Activated CD4-positive, CD25-positive, alpha-beta regulatory T cell (primary cell): Measurements from ENCODE around the gene RIPPLY3.
"Not testable (repeated sequence)": the region's sequence is repeated elsewhere in the genome, so short reads cannot be mapped to it uniquely, and the experiment has no call there.

Experiments used
- DNase-seq, 4 experiments: peaks; one replicate each; lab custom pipeline; 2025; lab: John Stamatoyannopoulos, UW

Gene RIPPLY3

GRCh38 chr21:37017951-37018679 lies 11.6 kb downstream of the RIPPLY3 start:
- DNase-seq = no peak

GRCh38 chr21:37026499-37026898 lies 20.0 kb downstream of the RIPPLY3 start:
- no peak for DNase-seq

- DNase-seq = no peak
These were observed 22.1 kb downstream of the RIPPLY3 start for GRCh38 chr21:37028570-37028969.

DNA sequence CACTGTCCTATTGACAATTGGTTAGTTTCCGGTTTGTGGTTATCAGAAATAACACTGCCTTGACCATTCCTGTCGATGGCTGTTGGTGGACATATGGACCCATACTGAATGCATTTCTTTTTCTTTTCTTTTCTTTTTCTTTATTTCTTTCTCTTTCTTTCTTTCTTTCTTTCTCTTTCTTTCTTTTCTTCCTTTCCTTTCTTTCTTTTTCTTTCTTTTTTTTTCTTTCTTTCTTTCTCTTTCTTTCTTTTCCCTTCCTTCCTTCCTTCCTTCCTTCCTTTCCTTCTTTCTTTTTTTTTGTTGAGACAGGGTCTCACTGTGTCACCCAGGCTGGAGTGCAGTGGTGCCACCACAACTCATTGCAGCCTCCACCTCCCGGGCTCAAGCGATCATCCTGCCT lies 24.4 kb downstream of the RIPPLY3 start:
- DNase-seq = no peak

DNA sequence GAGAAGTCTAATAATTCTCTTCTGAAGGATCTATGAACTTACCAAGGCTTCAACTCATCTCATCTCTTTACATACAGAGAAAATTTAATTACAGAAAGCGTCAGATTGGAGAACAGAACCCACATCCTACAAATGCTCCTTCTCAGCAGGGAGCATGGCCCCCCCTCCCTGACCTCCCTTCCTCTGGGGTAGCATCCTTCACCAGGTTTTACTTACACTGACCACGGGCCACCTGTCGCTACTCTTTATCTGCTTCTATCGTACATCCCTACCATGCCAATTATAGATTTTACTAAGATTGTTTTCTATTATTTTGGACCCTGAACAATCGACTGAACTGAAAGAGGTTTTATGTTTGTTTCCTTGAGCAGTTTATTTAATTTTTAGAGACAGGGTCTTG lies 25.8 kb downstream of the RIPPLY3 start:
- DNase-seq = no peak

DNA sequence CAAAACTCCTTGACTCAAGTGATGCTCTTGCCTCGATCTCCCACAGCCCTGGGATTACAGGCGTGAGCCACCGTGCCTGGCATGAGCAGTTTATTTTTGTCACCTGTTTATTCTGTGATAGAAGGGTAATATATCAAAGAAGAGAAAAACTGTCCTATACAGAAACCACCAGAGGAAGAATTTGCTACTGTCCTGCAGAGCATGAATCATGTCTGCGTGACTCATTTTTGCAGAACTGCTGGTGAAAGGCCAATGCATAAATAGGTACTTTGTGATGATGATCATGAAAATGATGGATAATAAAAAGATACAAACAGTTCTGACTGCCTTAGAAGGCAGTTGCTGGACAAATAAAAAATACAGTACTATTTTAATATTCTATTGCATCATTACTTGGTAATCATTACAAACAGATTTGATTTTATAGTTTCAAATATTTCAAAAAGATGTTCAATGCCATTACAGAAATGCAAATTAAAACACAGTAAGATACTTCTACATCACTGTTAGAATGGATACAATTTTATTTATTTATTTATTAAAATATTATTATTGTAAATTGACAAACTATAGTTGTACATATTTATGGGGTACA lies 26.5 kb downstream of the RIPPLY3 start:
- no peak for DNase-seq

DNA sequence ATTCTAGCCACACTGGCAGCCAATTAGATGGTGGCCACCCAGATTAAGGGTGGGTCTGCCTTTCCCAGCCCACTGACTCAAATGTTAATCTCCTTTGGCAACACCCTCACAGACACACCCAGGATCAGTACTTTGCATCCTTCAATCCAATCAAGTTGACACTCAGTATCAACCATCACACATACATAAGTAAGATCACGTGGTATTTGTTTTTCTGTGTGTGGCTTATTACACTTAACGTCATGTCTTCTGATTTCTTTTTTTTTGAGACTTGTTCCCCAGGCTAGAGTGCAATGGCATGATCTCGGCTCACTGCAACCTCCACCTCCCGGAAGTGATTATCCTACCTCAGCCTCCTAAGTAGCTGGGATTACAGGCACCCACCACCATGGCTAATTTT lies 27.9 kb downstream of the RIPPLY3 start:
- not testable (repeated sequence) for DNase-seq

DNA sequence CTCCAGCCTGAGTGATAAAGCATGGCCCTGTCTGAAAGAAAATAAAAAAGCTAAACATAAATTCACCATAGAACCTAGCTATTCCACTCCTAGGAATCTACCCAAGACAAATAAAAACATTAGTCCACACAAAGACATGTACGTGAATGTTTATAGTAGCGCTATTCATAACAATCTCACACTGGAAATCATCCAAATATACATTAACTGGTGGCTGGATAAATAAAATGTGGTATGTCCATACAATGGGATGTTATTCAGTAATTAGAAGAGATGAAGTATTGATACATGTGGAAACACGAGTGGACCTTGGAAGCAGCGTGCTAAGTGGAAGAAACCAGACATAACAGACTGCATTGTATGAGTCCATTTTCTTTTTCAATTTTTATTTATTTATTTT lies 29.7 kb downstream of the RIPPLY3 start:
- DNase-seq = no peak

DNA sequence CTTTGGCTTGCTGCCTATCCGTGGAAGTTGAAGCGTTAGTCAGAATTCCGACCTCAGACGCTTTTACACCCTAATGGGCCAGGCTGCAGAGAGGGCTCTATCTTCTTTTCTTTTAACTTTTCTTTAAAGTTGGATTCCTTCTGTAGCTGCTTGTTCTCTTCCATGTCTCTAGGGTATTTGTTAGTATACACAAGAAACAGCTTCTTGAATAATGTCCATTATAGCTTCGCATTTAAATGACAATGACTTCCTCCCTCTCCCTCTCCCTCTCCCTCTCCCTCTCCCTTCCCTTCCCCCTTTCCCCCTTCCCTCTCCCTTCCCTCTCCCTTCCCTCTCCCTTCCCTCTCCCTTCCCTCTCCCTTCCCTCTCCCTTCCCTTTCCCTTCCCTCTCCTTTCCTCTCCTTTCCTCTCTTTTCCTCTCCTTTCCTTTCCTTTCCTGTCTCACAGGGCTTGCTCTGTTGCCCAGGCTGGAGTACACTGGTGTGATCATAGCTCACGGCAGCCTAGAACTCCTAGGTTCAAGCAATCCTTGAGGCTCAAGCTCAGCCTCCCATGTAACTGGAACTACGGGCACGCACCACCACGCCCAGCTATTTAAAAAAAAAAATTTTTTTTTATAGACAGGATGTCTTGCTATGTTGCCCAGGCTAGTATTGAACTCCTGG lies 33.0 kb downstream of the RIPPLY3 start:
- DNase-seq = no peak

DNA sequence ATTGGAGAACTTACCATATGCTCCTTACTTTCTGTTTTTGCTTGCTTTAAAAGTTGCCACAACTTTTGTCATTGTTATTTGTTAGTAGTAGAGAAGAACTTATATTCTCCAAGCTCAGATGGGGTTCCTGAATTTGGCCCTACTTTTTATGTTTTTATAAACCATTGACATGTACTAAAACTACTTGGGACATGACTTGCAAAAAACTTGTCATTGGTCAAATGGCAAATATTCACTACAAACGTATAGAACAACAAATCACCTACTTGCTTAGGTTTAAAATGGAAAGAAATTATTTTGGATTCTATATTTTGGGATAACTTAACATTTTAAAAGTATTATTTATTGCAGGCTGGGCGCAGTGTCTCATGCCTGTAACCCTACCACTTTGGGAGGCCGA lies 33.7 kb downstream of the RIPPLY3 start:
- DNase-seq = no peak

DNA sequence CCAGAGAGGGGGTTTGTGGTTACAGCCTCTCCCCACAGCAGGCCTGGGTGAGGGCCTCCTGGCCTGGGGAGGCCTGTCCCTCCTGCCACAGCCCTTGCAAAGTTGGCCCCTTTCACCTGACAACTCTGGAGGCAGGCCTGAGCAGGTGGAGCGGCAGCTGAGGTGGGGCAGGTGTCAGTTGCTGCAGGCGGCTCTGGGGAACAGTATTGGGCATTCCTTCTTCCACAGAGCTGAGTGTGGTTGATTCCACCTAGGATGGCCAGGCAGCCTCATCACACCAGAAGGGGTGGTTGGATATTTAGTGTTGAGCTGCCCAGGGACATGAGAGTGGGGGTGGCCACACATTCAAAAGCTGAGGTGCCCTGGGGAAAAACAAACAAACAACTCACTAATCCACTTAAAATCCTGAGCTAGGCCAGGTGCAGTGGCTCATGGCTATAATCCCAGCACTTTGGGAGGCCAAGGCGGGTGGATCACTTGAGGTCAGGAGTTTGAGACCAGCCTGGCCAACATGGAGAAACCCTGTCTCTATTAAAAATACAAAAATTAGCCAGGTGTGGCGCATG lies 35.3 kb downstream of the RIPPLY3 start:
- DNase-seq = no peak

DNA sequence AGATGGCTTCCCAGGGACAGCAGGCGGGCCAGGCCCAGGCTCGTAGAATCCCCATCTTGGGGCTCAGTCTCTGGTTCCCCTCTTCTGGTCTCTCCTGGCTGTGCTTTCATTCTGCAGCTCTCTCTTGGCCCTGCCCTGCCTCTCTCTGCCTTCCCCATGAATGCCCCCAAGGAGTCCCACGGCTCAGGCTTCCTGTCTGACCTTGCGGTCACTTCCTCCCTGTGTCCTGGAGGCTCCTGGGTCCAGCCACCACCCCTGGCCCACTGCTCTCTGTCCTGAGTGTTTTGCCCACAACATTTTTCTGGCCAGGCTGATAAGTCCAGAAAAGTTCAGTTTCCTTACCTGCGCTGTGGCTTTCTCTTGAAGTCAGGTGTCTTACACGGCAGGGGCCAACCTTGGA lies 37.3 kb downstream of the RIPPLY3 start:
- DNase-seq = no peak

- no peak for DNase-seq
These were observed 38.1 kb downstream of the RIPPLY3 start for GRCh38 chr21:37044643-37045042.

DNA sequence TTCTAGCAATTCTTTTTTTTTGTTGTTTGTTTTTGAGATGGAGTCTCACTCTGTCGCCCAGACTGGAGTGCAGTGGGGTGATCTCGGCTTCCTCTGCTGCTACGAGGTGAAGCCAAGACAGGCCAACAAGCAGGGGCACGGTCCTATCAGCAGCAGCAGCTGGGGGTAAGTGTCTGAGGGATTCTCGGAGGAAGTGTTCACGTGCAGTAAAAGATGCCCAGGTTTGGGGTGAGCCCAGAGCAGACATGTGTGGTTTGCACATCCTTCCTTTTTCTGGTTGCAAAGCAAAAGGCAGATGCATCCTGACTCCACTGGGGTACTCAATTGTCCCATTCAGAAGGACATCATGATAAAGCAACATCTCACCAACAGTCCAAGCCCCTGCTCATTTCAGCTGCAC lies 38.6 kb downstream of the RIPPLY3 start:
- no peak for DNase-seq

DNA sequence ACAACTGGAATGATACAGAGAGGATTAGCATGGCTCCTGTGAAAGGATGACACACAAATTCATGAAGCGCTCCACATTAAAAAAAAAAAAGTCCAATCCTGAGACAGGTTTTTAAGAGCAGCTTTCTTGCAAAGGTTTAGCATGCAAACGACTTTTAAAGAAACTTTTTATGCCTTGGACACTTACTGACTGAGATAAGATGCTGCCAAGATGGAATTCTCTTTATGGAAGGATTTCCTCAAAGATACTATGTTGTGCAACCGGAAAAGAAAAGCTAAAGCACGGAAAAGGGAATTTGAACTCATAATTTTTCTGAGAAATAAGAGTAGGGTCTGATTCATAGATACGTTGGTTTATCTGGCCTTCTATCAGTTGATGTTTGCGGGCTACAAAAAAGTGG lies 39.1 kb downstream of the RIPPLY3 start:
- no peak for DNase-seq

GRCh38 chr21:37047079-37047478 lies 40.6 kb downstream of the RIPPLY3 start:
- no peak for DNase-seq

DNA sequence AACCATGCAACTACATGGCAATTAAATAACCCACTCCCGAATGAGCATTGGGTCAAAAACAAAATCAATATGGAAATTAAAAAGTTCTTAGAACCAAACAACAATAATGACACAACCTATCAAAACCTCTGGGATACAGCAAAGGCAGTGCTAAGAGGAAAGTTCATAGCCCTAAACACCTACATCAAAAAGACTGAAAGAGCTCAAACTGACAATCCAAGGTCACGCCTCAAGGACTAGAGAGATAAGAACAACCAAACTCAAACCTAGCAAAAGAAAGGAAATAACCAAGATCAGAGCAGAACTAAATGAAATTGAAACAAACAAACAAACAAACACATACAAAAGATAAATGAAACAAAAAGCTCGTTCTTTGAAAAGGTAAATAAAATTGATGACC lies 43.2 kb downstream of the RIPPLY3 start:
- DNase-seq = not testable (repeated sequence)

GRCh38 chr21:37055271-37055855 lies 48.9 kb downstream of the RIPPLY3 start:
- DNase-seq = no peak

- DNase-seq = no peak
These were observed 51.1 kb downstream of the RIPPLY3 start for GRCh38 chr21:37057614-37058013.

- no peak for DNase-seq
These were observed 51.8 kb downstream of the RIPPLY3 start for GRCh38 chr21:37058261-37058660.

DNA sequence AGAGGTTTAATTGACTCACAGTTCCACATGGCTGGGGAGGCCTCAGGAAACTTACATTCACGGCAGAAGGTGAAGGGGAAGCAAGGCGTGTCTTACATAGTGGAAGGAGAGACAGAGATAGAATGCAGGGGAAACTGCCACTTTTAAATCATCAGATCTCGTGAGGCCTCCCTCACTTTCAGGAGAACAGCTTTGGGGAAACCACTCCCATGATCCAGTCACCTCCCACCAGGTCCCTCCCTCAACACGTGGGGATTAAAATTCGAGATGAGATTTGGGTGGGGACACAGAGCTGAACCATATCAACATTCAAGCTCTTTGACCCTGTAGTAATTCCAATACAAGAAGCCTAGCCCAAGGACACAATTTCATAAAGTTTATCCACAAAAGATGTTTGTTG lies 52.7 kb downstream of the RIPPLY3 start:
- DNase-seq = no peak

DNA sequence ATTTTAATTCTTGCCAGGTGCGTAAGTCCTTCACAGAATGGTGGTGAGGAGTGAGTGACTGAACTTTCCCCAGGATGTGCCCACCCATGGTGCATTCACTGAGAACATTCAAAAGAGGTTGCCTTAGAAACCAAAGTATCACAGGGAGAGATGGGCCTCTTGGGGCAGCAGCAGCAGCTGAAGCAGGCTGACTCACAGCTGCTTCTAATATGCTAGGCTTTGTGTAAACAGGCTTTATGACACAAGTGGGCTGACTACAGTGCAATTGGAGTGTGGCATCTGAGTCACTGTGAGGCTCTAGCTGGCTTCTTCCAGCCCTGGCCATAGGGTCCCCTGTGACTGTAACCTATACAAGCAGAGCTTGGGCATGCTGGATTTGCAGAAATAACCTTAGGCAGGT lies 53.8 kb downstream of the RIPPLY3 start:
- no peak for DNase-seq
